Urinary bladder (tissue), 4 donors: ENCODE measurements around the gene ZSWIM5. TPM values are rescaled to one million over a fixed set of nuclear protein-coding genes. Genes with fewer than 3 reads are reported as not detected.

Experiments
- DNase-seq: peaks from one replicate; pipeline ENCODE4 v3.0.0-alpha.2; 2015; ENCODE audit errors: extremely low spot score
- H3K27ac ChIP-seq: one replicate; pipeline ENCODE4 v1.5.1; 2013; ENCODE audit warnings: low read depth, mild to moderate bottlenecking, moderate library complexity
- H3K36me3 ChIP-seq: one replicate; pipeline ENCODE4 v1.6.1; 2013; ENCODE audit warnings: mild to moderate bottlenecking, moderate library complexity; ENCODE audit not compliant: insufficient read depth
- H3K4me1 ChIP-seq: one replicate; pipeline ENCODE4 v1.6.1; 2013; ENCODE audit warnings: mild to moderate bottlenecking, moderate library complexity; ENCODE audit not compliant: insufficient read depth
- H3K4me3 ChIP-seq: one replicate; pipeline ENCODE4 v1.5.1; 2013; ENCODE audit warnings: low read depth, low read length
- WGBS: extraction: QIAGEN DNeasy Blood & Tissue Kit; methylation state at CpG from one replicate; pipeline ENCODE4 v1.1.7; 2013; 5-methylcytosine and 5-hydroxymethylcytosine counted together
- polyA plus RNA-seq: library from polyadenylated mRNA; stranded (reverse); fragments of 200-250 nt; gene quantifications from one replicate; pipeline ENCODE4 v1.2.3, GENCODE V29; 2013
- total RNA-seq: library from RNA; depleted of rRNA; stranded (reverse); fragments of >200 nt; gene quantifications from one replicate; pipeline ENCODE4 v1.2.3, GENCODE V29; 2014
- donor health status: healthy with polysubstance abuse.
- donor health status: healthy.

Gene ZSWIM5
- total and polyA plus RNA-seq, 2 donors, result 2.4 to 3.6 TPM

GRCh38 chr1:45012639-45013278, 193.6 kb downstream of the ZSWIM5 start:
- H3K4me1 ChIP-seq, result peaks cover 3% of the 10 kb centered on the region
- WGBS, result 4% methylated on average over 21 of the region's 21 CpGs
- H3K36me3 ChIP-seq, result no peaks in the 10 kb centered on the region

GRCh38 chr1:45011837-45012638, 194.4 kb downstream of the ZSWIM5 start, which contains the start of gene UROD:
Gene UROD (plus strand): TSS chr1:45012254. CDS start chr1:45012266, 12 bp downstream.
- H3K4me3 ChIP-seq, result peak within 1 kb of the TSS; percentile 97
- H3K36me3 ChIP-seq, result no peaks in the 10 kb centered on the region
- peak within 1 kb of the TSS; percentile 77 for H3K27ac ChIP-seq
- under 1% methylated on average over 21 of the region's 21 CpGs for WGBS
- peaks cover 3% of the 10 kb centered on the region for H3K4me1 ChIP-seq
- DNase-seq, result peak; percentile 90

More at GRCh38 chr1:45012639-45013278, 193.6 kb downstream of the ZSWIM5 start:
- H3K4me3 ChIP-seq, result peak overlapping the region; percentile 30
- no peak overlapping the region for H3K27ac ChIP-seq
- DNase-seq, result no peak

GRCh38 chr1:45010855-45011811, 195.3 kb downstream of the ZSWIM5 start, which contains the start of gene HECTD3:
Gene HECTD3 (minus strand): TSS chr1:45011324. CDS start chr1:45011257, 67 bp downstream.
- Histone ChIP-seq H3K27ac (peak within 1 kb of the TSS; percentile 77), H3K36me3 (no peaks in the 10 kb centered on the region), H3K4me1 (peaks cover 3% of the 10 kb centered on the region), H3K4me3 (peak within 1 kb of the TSS; percentile 97)
- peak; percentile 48 for DNase-seq
- WGBS, result 1% methylated on average over 62 of the region's 62 CpGs

GRCh38 chr1:45009956-45010854, 196.2 kb downstream of the ZSWIM5 start:
- Histone ChIP-seq H3K36me3 (no peaks in the 10 kb centered on the region), H3K4me3 (peak overlapping the region; percentile 97), H3K27ac (no peak overlapping the region), H3K4me1 (peaks cover 3% of the 10 kb centered on the region)
- no peak for DNase-seq
- WGBS, result 20% methylated on average over 41 of the region's 41 CpGs

GRCh38 chr1:45009296-45009865, 197.0 kb downstream of the ZSWIM5 start:
- no peak for DNase-seq
- 91% methylated on average over 11 of the region's 11 CpGs for WGBS
- H3K36me3 ChIP-seq, result peaks cover 1% of the 10 kb centered on the region
- H3K4me1 ChIP-seq, result peaks cover 3% of the 10 kb centered on the region
- H3K4me3 ChIP-seq, result no peak overlapping the region
- H3K27ac ChIP-seq, result no peak overlapping the region

- 92% methylated on average over 12 of the region's 12 CpGs for WGBS
- DNase-seq, result no peak
- no peak overlapping the region for H3K4me3 ChIP-seq
- H3K4me1 ChIP-seq, result peaks cover 3% of the 10 kb centered on the region
- no peak overlapping the region for H3K27ac ChIP-seq
- H3K36me3 ChIP-seq, result peaks cover 3% of the 10 kb centered on the region
These were observed 197.9 kb downstream of the ZSWIM5 start for GRCh38 chr1:45008516-45008915.

- no peak for DNase-seq
These were observed 198.3 kb downstream of the ZSWIM5 start for GRCh38 chr1:45008076-45008475.

GRCh38 chr1:45007311-45007710, 199.1 kb downstream of the ZSWIM5 start:
- Histone ChIP-seq H3K4me3 (no peak overlapping the region), H3K27ac (no peak overlapping the region), H3K4me1 (peaks cover 3% of the 10 kb centered on the region), H3K36me3 (peaks cover 3% of the 10 kb centered on the region)
- WGBS, result 84% methylated on average over 11 of the region's 11 CpGs
- DNase-seq, result no peak

More at GRCh38 chr1:45008076-45008475, 198.3 kb downstream of the ZSWIM5 start:
- 89% methylated on average over 3 of the region's 3 CpGs for WGBS
- Histone ChIP-seq H3K4me3 (no peak overlapping the region), H3K27ac (no peak overlapping the region), H3K36me3 (peaks cover 3% of the 10 kb centered on the region), H3K4me1 (peaks cover 3% of the 10 kb centered on the region)

GRCh38 chr1:45005761-45006160, 200.6 kb downstream of the ZSWIM5 start:
- H3K36me3 ChIP-seq, result peaks cover 3% of the 10 kb centered on the region
- no peak for DNase-seq
- 89% methylated on average over 6 of the region's 6 CpGs for WGBS
- H3K4me3 ChIP-seq, result no peak overlapping the region
- peaks cover 3% of the 10 kb centered on the region for H3K4me1 ChIP-seq
- no peak overlapping the region for H3K27ac ChIP-seq

- Histone ChIP-seq H3K27ac (no peak overlapping the region), H3K4me1 (no peaks in the 10 kb centered on the region), H3K36me3 (peaks cover 3% of the 10 kb centered on the region), H3K4me3 (no peak overlapping the region)
- 84% methylated on average over 7 of the region's 7 CpGs for WGBS
- no peak for DNase-seq
These were observed 202.0 kb downstream of the ZSWIM5 start for GRCh38 chr1:45004281-45004920.

GRCh38 chr1:45003741-45004140, 202.7 kb downstream of the ZSWIM5 start:
- no peak for DNase-seq
- 93% methylated on average over 14 of the region's 14 CpGs for WGBS
- peaks cover 3% of the 10 kb centered on the region for H3K36me3 ChIP-seq
- H3K4me1 ChIP-seq, result no peaks in the 10 kb centered on the region
- no peak overlapping the region for H3K27ac ChIP-seq
- no peak overlapping the region for H3K4me3 ChIP-seq
